ENCODE data around the gene CNTD1.

Gene CNTD1

DNA sequence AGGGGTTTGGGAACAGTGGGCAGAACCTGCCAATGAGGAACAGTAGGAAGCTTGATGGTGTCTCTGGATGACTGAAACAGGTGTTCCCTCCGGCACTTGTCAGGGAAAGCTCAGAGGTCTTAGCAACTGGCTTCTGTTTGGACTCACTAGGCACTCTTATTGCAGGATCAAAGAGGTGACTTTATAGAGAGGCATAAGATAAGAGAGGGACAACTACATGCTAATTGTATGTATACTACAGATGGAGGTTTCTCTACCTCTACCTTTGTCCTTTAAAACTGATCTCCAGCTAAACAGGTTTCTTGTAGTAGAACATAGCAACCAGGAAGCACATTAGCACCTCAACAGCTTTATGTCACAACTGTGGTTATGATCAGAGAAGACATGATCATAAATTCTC lies 7.6 kb downstream of the CNTD1 start:
- DNase-seq (ENCODE audit: low read depth, low spot score), result no peak

DNA sequence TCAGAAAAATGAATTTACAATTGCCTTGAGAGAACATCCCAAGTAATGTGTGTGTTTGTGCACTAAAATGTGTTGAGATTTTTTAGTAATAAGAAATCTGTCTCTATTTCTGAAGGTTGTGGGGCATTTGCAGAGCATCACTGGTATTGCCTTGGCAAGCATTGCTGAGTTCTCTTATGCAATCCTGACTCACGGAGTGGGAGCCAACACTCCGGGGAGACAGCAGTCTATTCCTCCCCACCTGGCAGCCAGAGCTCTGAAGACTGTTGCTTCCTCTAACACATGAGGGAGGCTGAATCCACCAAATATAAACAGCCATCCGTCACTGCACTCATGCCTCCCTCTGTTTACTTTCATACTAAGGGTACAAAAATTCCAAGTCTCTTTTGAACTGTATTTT lies 10.6 kb downstream of the CNTD1 start:
- no peak for DNase-seq (ENCODE audit: low read depth, low spot score)

DNA sequence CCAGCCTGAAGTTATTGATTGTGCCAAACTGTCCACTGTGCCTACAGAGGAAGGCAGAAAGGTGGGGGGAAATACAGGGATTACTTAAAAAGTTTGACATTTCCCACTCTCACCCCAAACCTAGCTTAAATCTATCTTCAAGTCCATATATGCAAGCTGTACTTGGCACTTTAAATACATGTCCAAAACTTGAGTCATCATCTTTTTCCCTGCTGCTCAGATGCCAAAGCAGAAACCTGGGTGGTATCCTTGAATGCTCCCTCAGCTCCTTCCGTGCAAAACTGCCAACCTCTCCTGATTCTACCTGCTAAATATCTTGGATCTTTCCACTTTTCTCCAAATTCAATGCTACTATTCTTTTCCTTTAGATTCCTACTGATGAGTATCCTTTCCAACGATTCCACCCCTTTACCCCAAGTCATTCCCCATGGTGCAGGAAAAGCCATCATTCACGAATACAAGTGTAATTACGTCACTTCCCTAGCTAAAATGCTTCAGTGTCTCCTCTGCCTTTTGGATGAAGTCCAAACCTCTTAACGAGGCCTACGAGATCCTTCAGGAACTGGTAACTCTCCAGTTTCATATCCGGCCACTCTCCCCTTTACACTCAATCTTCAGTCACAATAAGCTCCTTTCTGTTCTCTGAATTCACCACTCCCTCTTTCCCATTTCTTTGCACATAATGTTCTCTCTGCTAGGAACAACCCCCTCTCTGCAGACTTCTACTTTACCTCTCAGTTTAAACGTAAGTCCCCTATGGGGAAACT lies 16.2 kb downstream of the CNTD1 start:
- no peak for DNase-seq (ENCODE audit: low read depth, low spot score)

DNA sequence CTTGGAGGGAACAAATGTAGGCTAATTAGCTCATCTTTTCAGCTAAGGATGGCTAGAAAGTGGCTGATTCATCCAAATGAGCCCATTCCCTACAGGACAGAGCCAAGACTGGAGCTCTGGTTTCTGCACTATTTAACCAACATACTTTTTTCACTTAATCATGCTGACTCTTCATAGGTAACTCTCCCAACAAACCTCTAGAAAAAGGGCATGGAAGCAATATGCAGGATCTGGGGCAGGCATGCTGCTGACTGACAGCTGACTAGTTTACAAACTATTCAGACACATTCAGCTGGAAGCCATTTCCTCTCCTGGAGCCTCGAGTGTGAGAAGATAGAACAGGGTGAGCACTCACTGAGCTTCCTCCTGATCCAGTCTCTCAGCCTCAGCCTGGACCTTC lies 19.2 kb downstream of the CNTD1 start:
- DNase-seq (ENCODE audit: low read depth, low spot score), result no peak

DNA sequence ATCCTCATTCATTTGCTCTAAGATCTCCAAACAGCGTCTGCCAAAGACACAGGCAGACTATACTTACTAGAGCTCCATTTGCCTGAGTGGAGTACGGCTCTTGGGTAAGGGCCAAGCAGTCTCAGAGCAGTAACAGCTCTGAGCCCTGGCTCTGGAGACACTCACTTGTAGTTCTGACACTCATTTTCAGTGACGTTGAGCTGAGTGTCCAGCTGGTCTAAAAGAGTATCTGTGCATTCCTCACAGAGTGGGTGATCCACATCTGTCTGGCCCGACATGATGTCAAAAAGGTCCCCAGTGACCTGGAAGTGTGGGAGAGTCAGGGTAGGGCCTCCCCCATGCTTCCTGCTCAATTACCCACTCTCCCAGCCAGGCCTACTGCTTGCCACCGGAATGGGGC lies 19.7 kb downstream of the CNTD1 start:
- DNase-seq (ENCODE audit: low read depth, low spot score), result no peak

DNA sequence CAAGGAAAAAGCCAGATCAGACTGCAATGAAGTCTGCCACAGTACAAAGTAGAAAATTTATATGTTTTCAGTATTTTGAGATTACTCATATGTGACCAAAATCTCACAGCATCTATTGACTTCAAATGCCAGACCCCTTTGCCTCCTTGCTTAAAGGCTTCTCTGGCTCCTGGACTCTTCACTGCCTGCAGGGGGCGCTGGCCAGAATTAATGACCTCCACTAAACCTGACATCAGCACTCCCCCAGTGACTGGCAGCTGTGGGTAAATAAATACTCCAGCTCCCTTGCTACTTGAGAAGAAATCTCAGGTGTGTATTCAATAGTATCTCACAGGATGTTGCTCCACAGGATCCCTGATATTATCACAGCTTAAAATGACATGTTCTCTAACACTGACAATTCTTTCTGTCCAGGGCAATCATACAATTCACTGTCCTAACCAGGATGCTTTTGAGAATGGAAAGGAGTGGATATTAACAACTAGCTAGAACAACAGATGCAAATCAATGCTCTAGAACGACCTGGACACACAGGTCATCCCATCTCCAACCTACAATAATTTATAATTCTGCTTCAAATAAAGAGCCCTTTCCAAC lies 21.4 kb downstream of the CNTD1 start:
- no peak for DNase-seq (ENCODE audit: low read depth, low spot score)

DNA sequence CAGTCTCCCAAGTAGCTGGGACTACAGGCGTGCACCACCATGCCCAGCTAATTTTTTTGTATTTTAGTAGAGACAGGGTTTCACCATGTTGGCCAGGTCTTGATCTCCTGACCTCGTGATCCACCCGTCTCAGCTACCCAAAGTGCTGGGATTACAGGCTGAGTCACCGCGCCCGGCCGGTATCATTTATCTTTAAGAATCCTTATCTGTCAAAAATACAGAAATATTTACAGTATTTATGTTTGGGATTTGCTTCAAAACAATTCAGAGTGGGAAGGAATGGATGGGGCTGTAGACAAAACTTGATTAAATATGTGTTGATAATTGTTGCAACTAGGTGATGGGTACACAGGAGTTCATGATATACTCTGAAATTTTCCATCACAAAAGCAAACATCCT lies 22.5 kb downstream of the CNTD1 start:
- no peak for DNase-seq (ENCODE audit: low read depth, low spot score)

DNA sequence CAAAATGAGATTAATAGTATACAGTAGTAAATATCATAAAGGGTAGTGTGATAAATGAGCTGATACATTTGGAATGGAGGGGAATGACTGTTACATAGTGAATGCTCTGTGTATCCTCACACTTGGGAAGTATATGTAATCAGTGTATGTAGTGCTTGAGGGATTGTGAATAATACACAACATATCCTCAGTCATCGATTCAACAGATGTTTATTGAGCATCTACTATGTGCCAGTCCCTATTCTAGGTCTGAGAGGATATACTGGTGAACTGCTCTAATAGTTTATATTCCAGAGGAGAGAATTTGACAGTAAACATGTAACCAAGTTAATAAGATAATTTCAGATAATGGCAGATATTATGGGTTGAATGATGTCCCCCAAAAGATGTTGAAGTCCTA lies 28.8 kb downstream of the CNTD1 start:
- DNase-seq (ENCODE audit: low read depth, low spot score), result no peak

DNA sequence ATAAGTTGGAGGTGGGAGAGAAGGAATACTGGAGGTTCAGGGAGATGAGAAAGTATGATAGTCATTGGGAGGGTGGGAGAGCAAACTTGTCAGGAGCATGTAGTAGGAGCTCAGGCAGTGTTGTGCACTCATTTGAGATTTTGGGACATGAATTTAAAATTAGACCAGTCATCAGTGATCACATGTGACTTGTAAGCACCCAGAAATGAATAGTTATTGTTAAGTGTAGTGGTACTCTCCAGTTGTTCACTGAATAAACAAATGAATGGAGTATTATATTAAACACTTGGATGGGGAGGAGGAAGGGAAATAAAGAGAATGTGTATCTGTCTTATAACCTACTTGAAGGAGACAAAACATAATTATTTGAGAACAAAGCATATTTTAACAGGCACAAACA lies 32.3 kb downstream of the CNTD1 start:
- DNase-seq (ENCODE audit: low read depth, low spot score), result no peak

DNA sequence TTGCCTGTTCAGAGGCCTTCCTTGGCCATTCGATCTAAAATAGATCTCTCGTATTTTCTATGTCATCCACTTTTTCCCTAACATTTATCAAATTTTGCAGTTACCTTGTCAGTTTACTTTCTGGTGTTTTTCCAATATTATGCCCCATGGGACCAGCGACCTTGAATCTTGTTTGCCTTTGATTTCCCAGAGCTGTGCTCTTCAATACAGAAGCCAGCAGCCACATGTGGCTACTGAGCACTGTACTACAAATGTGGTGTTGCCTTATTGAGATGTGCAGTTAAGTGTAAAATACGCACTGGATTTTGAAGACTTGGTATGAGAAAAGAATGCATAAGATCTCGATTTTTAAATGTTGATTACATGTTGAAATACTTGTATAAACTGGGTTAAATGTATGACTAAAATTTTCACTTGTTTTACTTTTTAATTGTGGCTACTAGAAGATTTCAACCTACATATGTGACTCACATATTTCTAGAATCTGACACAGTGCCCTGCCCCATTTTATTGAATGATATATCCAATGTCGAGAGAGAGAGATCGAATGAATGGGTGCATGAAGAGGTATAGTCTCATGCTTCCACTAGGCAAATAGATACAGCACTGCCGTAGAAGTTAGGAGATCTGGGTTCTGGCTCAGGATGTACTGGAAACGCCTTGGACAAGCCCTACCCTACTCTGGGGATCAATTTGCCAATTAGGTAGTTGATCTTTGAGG lies 33.7 kb downstream of the CNTD1 start:
- DNase-seq (ENCODE audit: low read depth, low spot score), result no peak

DNA sequence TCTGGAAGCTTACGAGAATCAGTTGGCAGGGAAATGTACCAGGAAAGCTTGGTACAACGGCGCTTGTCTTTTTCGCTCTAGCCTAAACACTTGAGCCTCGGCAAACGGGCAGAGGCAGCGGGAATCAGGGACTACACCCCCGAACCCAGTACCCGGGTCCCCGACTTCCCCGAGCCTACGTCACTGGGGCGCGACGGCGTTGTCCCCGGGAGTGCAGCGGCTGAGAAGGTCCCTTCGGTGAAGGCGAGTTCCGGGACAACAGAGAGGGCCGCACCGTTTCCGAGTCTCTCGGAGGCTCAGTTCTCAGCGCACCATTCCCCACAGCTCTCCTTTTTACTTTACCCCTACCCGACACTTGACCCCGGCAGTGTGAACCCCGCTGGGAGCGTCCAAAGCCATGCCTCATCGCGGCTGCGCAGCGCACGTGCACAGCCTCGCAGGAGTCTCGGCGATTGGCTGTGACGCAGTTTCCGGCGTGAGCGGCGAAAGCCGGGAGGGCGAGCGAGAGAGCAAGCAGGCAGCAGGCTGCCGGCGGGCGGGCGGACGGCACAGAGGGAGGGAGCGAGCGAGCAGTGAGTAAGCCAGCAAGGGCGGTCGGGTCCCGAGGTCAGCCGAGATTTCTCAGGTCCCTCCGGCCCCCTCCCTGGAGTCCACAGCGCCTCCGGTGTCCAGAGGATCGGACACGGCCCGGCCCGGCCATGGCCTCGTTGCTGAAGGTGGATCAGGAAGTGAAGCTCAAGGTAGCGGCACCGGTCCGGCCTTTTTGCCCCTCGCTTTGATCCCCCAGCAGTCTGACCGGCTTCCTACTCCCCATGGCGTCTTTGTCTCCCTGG lies 34.5 kb downstream of the CNTD1 start, which contains the start of gene PSME3:
Gene PSME3, plus strand, starts transcription at position 464 of the 833 bp plus-strand sequence. Its CDS starts 235 bp downstream, at position 699.
- DNase-seq (ENCODE audit: low read depth, low spot score), result peak; percentile 57

DNA sequence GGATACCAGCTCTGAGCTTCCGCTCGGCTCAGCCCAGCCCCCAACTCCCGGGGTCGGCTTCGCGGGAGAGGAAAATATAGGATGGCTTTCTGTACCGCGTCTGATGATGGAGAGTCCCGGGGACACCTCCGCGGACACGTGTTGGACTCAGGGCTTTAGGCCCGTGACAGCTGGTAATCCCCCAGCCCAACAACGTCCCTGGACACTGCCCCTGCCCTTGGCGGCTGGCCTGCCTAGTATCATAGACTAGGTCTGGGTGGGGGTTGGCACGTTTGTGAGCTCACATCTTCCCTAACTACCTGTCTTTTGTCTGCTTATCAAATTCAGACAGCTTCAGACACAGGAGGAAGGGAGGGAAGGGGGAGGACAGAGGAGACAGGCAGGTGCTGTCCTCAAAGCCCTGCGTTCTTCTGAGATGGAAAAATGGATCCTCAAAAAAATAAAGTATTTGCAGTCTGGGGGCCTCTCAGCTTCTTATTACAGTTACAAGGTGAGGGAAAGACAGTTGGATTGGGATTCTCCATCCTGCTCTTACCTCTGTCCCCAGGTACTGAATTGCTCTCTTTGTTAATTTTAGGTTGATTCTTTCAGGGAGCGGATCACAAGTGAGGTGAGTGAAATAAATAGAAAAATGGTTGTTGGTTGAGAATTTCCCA lies 35.2 kb downstream of the CNTD1 start:
- DNase-seq (ENCODE audit: low read depth, low spot score), result no peak

DNA sequence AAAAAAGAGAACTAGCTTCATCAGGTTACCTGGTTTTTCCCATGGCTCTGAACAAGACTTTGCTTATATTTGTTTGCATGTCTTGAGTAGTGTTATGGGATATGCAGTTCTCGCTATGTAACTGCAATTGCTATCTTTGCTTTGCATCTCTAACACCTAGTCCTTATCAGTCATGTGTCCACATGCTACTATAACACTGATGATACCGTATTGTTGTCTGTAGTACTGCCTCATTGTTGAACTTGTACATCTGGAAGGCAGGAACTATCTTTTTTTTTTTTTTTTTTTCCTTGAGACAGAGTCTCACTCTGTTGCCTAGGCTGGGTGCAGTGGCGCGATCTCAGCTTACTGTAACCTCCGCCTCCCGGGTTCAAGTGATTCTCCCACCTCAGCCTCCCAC lies 37.1 kb downstream of the CNTD1 start:
- DNase-seq (ENCODE audit: low read depth, low spot score), result no peak

DNA sequence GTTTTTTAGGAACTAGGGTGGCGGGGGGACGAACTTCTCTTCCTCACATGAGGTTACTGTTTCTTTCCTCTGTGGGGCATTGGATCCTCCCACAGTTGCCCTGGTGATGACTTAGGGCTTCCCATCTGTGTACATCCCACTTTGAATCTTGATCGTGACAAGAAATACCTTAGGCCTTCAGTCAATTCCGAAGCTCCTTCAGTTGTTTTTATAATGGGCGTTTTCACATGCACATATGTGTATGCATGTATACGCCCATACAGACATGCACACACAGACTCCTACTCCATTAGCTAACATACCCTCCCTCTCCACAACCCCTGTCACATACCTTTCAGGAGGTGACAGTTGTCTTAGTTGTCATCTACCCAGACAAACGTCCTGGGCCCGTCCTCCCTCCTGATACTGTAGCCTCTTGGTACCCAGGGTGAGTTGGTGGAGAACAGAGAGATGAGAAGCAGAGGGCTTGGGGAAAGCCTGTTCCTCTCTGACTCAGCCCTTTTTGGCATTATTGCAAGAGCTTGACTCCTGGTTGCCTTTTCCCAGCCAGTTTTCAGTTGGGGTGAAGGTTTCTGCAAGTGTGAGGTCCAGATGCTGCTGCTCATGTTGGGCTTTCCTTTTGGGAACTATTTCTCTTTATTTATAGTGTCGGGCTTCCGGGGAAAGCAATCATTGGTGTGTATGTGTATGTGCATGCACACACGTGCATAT lies 43.5 kb downstream of the CNTD1 start:
- DNase-seq (ENCODE audit: low read depth, low spot score), result no peak

DNA sequence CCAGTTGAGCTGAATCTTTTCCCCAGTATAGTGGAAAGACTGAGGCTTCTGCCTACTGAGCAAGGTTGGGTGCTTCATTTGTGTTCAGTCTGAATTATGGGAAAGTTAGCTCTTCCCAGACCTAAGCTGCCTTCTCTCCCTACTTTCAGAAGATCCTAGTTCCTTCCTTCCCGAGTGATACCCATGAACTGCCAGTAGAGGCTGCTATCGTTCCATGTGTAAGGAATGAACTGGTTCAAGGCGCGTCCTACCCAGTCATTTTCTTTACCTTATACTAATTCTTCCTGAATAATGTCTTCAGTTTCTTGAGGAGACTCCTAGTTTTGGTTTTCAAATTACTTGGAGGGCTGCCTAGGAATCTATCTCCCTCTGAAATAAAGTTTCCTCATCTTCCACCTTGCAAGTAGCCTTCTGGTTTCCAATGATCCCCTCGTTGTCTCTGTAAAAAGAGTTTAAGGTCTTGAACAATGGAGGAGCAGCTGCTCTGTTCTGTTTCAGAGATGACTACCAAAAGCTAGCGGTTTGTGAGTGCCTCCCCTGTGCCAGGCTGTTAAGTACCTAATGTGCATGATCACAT lies 44.8 kb downstream of the CNTD1 start:
- DNase-seq (ENCODE audit: low read depth, low spot score), result peak; percentile 23

DNA sequence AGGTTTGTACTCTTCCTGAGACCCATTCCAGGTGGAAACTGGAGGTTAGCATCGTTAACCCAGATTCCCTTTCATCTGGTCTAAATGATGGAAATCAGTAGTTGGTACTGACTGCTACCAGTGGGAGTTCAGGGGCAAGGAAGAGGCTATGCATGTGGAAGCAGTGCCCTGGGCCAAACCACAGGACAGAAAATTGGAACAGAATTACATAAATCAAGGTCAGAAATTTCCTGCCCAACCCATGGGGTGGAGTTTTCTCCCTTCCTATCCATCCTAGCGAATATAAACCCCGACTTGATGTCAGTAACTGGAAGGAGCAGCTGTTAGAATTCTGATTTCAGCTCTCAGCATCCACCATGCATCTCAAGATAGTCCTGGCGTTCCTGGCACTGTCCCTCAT lies 45.6 kb downstream of the CNTD1 start, which contains the start of gene AOC2:
Gene AOC2, plus strand, starts transcription at position 310 of the 400 bp plus-strand sequence. Its CDS starts 47 bp downstream, at position 357.
- no peak for DNase-seq (ENCODE audit: low read depth, low spot score)

DNA sequence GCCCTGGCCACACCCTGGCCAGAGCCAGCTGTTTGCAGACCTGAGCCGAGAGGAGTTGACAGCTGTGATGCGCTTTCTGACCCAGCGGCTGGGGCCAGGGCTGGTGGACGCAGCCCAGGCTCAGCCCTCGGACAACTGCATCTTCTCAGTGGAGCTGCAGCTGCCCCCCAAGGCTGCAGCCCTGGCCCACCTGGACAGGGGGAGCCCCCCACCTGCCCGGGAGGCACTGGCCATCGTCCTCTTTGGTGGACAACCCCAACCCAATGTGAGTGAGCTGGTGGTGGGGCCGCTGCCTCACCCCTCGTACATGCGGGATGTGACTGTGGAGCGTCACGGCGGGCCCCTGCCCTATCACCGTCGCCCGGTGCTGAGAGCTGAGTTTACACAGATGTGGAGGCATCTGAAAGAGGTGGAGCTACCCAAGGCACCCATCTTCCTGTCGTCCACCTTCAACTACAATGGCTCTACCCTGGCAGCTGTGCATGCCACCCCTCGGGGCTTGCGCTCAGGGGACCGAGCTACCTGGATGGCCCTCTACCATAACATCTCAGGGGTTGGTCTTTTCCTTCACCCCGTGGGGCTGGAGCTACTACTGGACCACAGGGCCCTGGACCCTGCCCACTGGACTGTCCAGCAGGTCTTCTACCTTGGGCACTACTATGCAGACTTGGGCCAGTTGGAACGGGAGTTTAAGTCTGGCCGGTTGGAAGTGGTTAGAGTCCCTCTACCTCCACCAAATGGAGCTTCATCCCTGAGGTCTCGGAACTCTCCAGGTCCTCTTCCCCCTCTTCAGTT lies 46.3 kb downstream of the CNTD1 start:
- DNase-seq (ENCODE audit: low read depth, low spot score), result no peak

DNA sequence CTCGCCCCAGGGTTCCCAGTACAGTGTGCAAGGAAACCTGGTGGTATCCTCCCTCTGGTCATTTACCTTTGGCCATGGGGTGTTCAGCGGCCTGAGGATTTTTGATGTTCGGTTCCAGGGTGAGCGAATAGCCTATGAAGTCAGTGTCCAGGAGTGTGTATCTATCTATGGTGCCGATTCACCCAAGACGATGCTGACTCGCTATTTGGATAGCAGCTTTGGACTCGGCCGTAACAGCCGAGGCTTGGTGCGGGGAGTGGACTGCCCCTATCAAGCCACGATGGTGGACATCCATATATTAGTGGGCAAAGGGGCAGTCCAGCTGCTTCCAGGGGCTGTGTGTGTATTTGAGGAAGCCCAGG lies 46.9 kb downstream of the CNTD1 start:
- no peak for DNase-seq (ENCODE audit: low read depth, low spot score)

DNA sequence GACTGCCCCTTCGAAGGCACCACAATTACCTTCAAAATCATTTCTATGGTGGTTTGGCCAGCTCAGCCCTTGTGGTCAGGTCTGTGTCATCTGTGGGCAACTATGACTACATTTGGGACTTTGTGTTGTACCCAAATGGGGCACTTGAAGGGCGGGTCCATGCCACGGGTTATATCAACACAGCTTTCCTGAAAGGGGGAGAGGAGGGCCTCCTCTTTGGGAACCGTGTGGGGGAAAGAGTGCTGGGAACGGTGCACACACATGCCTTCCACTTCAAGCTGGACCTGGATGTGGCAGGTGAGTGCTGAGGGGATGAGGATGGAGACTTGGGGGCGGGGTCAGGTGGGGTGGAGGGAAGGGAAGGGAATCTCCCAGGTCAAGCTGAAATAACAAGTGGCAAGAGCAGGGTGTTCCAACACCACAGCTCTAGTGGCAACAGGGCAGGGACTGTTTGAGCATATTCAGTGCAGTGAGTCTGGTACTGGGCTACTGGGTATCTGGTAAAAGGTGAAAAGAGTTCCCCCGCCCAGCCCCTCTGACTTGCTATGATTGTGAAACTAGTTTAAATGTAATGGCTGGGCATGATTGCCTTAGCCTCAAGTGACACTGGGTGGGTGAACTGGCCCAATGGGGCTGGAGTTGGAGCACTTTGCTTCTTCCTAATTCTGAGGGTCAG lies 47.4 kb downstream of the CNTD1 start:
- no peak for DNase-seq (ENCODE audit: low read depth, low spot score)

Data from smooth muscle cell of the brain vasculature (primary cell).